Epithelial cell of proximal tubule (primary cell): ENCODE measurements around the gene IGFBPL1. TPM values are rescaled to one million over a fixed set of nuclear protein-coding genes. Genes with fewer than 3 reads are reported as not detected.

Experiments
- DNase-seq: peaks from one replicate; pipeline ENCODE4 v3.0.0-alpha.2; 2011; ENCODE audit warnings: low read depth
- H3K4me3 ChIP-seq: 2 replicates; pipeline ENCODE4 v1.5.1; 2011; ENCODE audit warnings: low read depth, mild to moderate bottlenecking, low read length
- total RNA-seq: library from RNA; depleted of rRNA; stranded (reverse); fragments of >200 nt; gene quantifications from 2 replicates; pipeline ENCODE4 v1.2.3, GENCODE V29; 2015
- TF ChIP-seq, protein P1 (sequence below): conservative IDR thresholded peaks from 2 replicates; pipeline ENCODE4 v1.5.1; 2012; ENCODE audit warnings: low read depth, mild to moderate bottlenecking, low read length

IGFBPL1 gene
- total RNA-seq, 1 donor from 2014 or later: 8.8 TPM

- DNase-seq: no peak
- TF ChIP-seq, protein P1, sequence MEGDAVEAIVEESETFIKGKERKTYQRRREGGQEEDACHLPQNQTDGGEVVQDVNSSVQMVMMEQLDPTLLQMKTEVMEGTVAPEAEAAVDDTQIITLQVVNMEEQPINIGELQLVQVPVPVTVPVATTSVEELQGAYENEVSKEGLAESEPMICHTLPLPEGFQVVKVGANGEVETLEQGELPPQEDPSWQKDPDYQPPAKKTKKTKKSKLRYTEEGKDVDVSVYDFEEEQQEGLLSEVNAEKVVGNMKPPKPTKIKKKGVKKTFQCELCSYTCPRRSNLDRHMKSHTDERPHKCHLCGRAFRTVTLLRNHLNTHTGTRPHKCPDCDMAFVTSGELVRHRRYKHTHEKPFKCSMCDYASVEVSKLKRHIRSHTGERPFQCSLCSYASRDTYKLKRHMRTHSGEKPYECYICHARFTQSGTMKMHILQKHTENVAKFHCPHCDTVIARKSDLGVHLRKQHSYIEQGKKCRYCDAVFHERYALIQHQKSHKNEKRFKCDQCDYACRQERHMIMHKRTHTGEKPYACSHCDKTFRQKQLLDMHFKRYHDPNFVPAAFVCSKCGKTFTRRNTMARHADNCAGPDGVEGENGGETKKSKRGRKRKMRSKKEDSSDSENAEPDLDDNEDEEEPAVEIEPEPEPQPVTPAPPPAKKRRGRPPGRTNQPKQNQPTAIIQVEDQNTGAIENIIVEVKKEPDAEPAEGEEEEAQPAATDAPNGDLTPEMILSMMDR: no peak
- H3K4me3 ChIP-seq: no peak overlapping the region
Measured at GRCh38 chr9:38357350-38358114, 66.7 kb downstream of the IGFBPL1 start.

DNA sequence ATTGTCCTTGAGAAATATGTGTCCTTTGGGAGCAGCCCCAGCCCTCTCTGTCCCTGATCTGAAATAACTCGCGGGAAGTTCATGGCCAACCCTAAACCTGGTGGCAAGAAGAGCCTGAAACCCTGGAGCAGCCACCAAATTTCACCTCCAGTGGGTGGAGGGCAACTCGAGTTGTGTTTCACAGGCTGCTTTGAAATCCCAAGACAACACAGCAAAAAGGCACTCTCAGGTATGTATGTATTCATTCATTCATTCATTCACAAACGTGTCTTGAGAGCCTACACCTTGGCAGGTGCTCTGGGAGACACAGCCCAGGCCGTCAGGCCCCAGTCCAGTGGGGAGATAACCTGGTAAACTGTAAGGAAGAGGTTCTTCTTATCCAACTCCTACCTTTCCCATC lies 67.4 kb downstream of the IGFBPL1 start:
- no peak for DNase-seq
- H3K4me3 ChIP-seq: no peak overlapping the region
- TF ChIP-seq, protein P1: no peak

Other genes starting within 250 kb of the IGFBPL1 start
- 47.5 and 79.3 TPM in 2 replicates for gene ALDH1B1, start 31.8 kb downstream of the IGFBPL1 start, total RNA-seq
- gene ANKRD18A, start 196.1 kb upstream of the IGFBPL1 start, total RNA-seq: 2.7 and 3.1 TPM in 2 replicates